WTC11 (cell line): ENCODE measurements around the gene IL27RA. TPM values are rescaled to one million over a fixed set of nuclear protein-coding genes. Genes with fewer than 3 reads are reported as not detected.

Experiments
- ATAC-seq: fragments of 200-7000 bp; cut with Tn5 transposase; 2 replicates; pipeline ENCODE4 v1.10.0; 2021; ENCODE audit warnings: mild to moderate bottlenecking, moderate library complexity
- CTCF ChIA-PET: fragments of 300-600 bp; sonication (Branson Sonifier 250); formaldehyde crosslinking; loops from one replicate; lab custom pipeline; 2021; ENCODE audit warnings: antibody characterized with exemption; lab: Charles Lee
- POLR2A ChIA-PET: fragments of 350-600 bp; sonication (Branson Sonifier 250); formaldehyde crosslinking; loops from one replicate; lab custom pipeline; 2021; ENCODE audit warnings: antibody characterized with exemption; lab: Charles Lee
- DNase-seq: peaks from one replicate; pipeline ENCODE4 v3.0.0; 2021; ENCODE audit warnings: low spot score
- H3K27ac Mint-ChIP-seq: 2 replicates; pipeline ENCODE4 v1.8.0; 2021; ENCODE audit warnings: mixed read lengths
- H3K27me3 Mint-ChIP-seq: 2 replicates; pipeline ENCODE4 v1.8.0; 2021; ENCODE audit warnings: low read depth, mild to moderate bottlenecking, moderate library complexity, mixed read lengths
- H3K36me3 Mint-ChIP-seq: 2 replicates; pipeline ENCODE4 v1.8.0; 2021; ENCODE audit warnings: mixed read lengths
- H3K4me1 Mint-ChIP-seq: 2 replicates; pipeline ENCODE4 v1.8.0; 2022; ENCODE audit warnings: mixed read lengths
- H3K4me3 Mint-ChIP-seq: 2 replicates; pipeline ENCODE4 v1.8.0; 2021; ENCODE audit warnings: mild to moderate bottlenecking, moderate library complexity, mixed read lengths
- H3K9me3 Mint-ChIP-seq: 2 replicates; pipeline ENCODE4 v1.8.0; 2021; ENCODE audit warnings: mixed read lengths
- CREM ChIP-seq: sonication (generic); formaldehyde crosslinking; IDR thresholded peaks from 2 replicates; pipeline ENCODE4 v1.8.1; 2022; ENCODE audit warnings: mild to moderate bottlenecking, missing genetic modification reagents, moderate library complexity
- E2F5 ChIP-seq: sonication (generic); formaldehyde crosslinking; IDR thresholded peaks from 2 replicates; pipeline ENCODE4 v1.8.1; 2022; ENCODE audit warnings: mild to moderate bottlenecking, moderate library complexity, missing genetic modification reagents
- ELF4 ChIP-seq: sonication (generic); formaldehyde crosslinking; IDR thresholded peaks from 2 replicates; pipeline ENCODE4 v1.8.1; 2022; ENCODE audit warnings: low read depth, mild to moderate bottlenecking, moderate library complexity, missing genetic modification reagents
- KAT7 ChIP-seq: sonication (generic); formaldehyde crosslinking; IDR thresholded peaks from 2 replicates; pipeline ENCODE4 v1.8.1; 2023; ENCODE audit warnings: missing genetic modification reagents, mild to moderate bottlenecking, borderline replicate concordance
- NFATC4 ChIP-seq: fragments of 250-450 bp; sonication (Bioruptor Pico); IDR thresholded peaks from 2 replicates; pipeline ENCODE4 v1.9.0; 2021; ENCODE audit warnings: mild to moderate bottlenecking
- RELA ChIP-seq: sonication (generic); formaldehyde crosslinking; IDR thresholded peaks from 2 replicates; pipeline ENCODE4 v1.8.1; 2022; ENCODE audit warnings: missing genetic modification reagents, mild to moderate bottlenecking, borderline replicate concordance
- SMAD4 ChIP-seq: sonication (generic); formaldehyde crosslinking; IDR thresholded peaks from 2 replicates; pipeline ENCODE4 v1.8.0; 2022; ENCODE audit warnings: mild to moderate bottlenecking, missing genetic modification reagents
- TEAD1 ChIP-seq: sonication (generic); formaldehyde crosslinking; IDR thresholded peaks from 2 replicates; pipeline ENCODE4 v1.8.0; 2022; ENCODE audit warnings: mild to moderate bottlenecking, missing genetic modification reagents
- ZNF121 ChIP-seq: sonication (generic); formaldehyde crosslinking; IDR thresholded peaks from 2 replicates; pipeline ENCODE4 v1.8.0; 2023; ENCODE audit warnings: missing genetic modification reagents
- ZNF138 ChIP-seq: sonication (generic); formaldehyde crosslinking; conservative IDR thresholded peaks from 2 replicates; pipeline ENCODE4 v1.8.1; 2022; ENCODE audit warnings: mild to moderate bottlenecking, moderate library complexity, missing genetic modification reagents
- total RNA-seq: library from RNA; stranded (reverse); gene quantifications from 3 replicates; pipeline ENCODE4 v1.2.3, GENCODE V29; 2021
- TF ChIP-seq, protein P1 (sequence below): sonication (generic); formaldehyde crosslinking; IDR thresholded peaks from 2 replicates; pipeline ENCODE4 v1.8.0; 2022; ENCODE audit warnings: mild to moderate bottlenecking, missing genetic modification reagents
- TF ChIP-seq, protein P2 (sequence below): fragments of 250-450 bp; sonication (Bioruptor Pico); IDR thresholded peaks from 2 replicates; pipeline ENCODE4 v1.9.0; 2021; ENCODE audit warnings: mild to moderate bottlenecking
- TF ChIP-seq, protein P3 (sequence below): fragments of 200-600 bp; IDR thresholded peaks from 2 replicates; pipeline ENCODE4 v1.8.0; 2022; ENCODE audit warnings: antibody characterized with exemption
- TF ChIP-seq, protein P4 (sequence below): sonication (generic); formaldehyde crosslinking; IDR thresholded peaks from 2 replicates; pipeline ENCODE4 v1.8.0; 2023; ENCODE audit warnings: missing genetic modification reagents
- TF ChIP-seq, protein P5 (sequence below): sonication (generic); formaldehyde crosslinking; IDR thresholded peaks from 2 replicates; pipeline ENCODE4 v1.8.1; 2023; ENCODE audit warnings: mild to moderate bottlenecking, moderate library complexity, missing genetic modification reagents
- TF ChIP-seq, protein P6 (sequence below): fragments of 250-450 bp; sonication (Bioruptor Pico); IDR thresholded peaks from 2 replicates; pipeline ENCODE4 v1.9.0; 2021; ENCODE audit warnings: mild to moderate bottlenecking
- TF ChIP-seq, protein P7 (sequence below): sonication (generic); formaldehyde crosslinking; IDR thresholded peaks from 2 replicates; pipeline ENCODE4 v1.8.0; 2023; ENCODE audit warnings: missing genetic modification reagents, mild to moderate bottlenecking, borderline replicate concordance

IL27RA gene
- total RNA-seq, 1 experiment from 2014 or later: 12.2 TPM

GRCh38 chr19:14015524-14016035 is 16.0 kb upstream of the IL27RA start (continued):
- TF ChIP-seq, protein P1, sequence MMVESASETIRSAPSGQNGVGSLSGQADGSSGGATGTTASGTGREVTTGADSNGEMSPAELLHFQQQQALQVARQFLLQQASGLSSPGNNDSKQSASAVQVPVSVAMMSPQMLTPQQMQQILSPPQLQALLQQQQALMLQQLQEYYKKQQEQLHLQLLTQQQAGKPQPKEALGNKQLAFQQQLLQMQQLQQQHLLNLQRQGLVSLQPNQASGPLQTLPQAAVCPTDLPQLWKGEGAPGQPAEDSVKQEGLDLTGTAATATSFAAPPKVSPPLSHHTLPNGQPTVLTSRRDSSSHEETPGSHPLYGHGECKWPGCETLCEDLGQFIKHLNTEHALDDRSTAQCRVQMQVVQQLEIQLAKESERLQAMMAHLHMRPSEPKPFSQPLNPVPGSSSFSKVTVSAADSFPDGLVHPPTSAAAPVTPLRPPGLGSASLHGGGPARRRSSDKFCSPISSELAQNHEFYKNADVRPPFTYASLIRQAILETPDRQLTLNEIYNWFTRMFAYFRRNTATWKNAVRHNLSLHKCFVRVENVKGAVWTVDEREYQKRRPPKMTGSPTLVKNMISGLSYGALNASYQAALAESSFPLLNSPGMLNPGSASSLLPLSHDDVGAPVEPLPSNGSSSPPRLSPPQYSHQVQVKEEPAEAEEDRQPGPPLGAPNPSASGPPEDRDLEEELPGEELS (CRISPR knock-in tag): no peak
- TF ChIP-seq SMAD4 (CRISPR knock-in tag) (no peak), RELA (CRISPR knock-in tag) (no peak), KAT7 (no peak)
- TF ChIP-seq, protein P2, sequence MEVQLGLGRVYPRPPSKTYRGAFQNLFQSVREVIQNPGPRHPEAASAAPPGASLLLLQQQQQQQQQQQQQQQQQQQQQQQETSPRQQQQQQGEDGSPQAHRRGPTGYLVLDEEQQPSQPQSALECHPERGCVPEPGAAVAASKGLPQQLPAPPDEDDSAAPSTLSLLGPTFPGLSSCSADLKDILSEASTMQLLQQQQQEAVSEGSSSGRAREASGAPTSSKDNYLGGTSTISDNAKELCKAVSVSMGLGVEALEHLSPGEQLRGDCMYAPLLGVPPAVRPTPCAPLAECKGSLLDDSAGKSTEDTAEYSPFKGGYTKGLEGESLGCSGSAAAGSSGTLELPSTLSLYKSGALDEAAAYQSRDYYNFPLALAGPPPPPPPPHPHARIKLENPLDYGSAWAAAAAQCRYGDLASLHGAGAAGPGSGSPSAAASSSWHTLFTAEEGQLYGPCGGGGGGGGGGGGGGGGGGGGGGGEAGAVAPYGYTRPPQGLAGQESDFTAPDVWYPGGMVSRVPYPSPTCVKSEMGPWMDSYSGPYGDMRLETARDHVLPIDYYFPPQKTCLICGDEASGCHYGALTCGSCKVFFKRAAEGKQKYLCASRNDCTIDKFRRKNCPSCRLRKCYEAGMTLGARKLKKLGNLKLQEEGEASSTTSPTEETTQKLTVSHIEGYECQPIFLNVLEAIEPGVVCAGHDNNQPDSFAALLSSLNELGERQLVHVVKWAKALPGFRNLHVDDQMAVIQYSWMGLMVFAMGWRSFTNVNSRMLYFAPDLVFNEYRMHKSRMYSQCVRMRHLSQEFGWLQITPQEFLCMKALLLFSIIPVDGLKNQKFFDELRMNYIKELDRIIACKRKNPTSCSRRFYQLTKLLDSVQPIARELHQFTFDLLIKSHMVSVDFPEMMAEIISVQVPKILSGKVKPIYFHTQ (CRISPR knock-in tag): no peak

DNA sequence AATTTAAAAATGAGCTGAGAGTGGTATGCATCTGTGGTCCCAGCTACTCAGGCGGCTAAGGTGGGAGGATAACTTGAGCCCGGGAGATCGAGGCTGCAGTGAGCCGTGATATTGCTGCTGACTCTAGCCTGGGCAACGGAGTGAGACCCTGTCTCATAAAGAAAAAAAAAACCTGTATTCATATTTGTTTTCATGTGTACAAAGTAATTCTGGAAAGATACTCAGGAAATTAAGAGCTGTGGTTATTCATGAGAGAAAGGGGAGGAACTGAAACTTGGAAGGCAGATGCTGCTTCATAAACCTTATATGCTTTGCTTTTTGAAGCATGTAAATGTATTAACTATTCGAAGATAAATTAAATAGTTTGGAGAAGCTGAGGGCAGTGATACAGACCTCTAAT is 12.5 kb upstream of the IL27RA start:
- no peak for TF ChIP-seq NFATC4 (CRISPR knock-in tag)
- no peak for TF ChIP-seq CREM (CRISPR knock-in tag)
- TF ChIP-seq ZNF138 (CRISPR knock-in tag): no peak
- TF ChIP-seq, protein P3, sequence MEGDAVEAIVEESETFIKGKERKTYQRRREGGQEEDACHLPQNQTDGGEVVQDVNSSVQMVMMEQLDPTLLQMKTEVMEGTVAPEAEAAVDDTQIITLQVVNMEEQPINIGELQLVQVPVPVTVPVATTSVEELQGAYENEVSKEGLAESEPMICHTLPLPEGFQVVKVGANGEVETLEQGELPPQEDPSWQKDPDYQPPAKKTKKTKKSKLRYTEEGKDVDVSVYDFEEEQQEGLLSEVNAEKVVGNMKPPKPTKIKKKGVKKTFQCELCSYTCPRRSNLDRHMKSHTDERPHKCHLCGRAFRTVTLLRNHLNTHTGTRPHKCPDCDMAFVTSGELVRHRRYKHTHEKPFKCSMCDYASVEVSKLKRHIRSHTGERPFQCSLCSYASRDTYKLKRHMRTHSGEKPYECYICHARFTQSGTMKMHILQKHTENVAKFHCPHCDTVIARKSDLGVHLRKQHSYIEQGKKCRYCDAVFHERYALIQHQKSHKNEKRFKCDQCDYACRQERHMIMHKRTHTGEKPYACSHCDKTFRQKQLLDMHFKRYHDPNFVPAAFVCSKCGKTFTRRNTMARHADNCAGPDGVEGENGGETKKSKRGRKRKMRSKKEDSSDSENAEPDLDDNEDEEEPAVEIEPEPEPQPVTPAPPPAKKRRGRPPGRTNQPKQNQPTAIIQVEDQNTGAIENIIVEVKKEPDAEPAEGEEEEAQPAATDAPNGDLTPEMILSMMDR: no peak
- no peak for TF ChIP-seq E2F5
- no peak for TF ChIP-seq ELF4 (CRISPR knock-in tag)
- TF ChIP-seq, protein P4, sequence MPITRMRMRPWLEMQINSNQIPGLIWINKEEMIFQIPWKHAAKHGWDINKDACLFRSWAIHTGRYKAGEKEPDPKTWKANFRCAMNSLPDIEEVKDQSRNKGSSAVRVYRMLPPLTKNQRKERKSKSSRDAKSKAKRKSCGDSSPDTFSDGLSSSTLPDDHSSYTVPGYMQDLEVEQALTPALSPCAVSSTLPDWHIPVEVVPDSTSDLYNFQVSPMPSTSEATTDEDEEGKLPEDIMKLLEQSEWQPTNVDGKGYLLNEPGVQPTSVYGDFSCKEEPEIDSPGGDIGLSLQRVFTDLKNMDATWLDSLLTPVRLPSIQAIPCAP: no peak
- TF ChIP-seq, protein P5, sequence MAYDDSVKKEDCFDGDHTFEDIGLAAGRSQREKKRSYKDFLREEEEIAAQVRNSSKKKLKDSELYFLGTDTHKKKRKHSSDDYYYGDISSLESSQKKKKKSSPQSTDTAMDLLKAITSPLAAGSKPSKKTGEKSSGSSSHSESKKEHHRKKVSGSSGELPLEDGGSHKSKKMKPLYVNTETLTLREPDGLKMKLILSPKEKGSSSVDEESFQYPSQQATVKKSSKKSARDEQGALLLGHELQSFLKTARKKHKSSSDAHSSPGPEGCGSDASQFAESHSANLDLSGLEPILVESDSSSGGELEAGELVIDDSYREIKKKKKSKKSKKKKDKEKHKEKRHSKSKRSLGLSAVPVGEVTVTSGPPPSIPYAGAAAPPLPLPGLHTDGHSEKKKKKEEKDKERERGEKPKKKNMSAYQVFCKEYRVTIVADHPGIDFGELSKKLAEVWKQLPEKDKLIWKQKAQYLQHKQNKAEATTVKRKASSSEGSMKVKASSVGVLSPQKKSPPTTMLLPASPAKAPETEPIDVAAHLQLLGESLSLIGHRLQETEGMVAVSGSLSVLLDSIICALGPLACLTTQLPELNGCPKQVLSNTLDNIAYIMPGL (CRISPR knock-in tag): no peak
- no peak for TF ChIP-seq TEAD1 (CRISPR knock-in tag)
- TF ChIP-seq ZNF121 (CRISPR knock-in tag): no peak
- TF ChIP-seq, protein P6, sequence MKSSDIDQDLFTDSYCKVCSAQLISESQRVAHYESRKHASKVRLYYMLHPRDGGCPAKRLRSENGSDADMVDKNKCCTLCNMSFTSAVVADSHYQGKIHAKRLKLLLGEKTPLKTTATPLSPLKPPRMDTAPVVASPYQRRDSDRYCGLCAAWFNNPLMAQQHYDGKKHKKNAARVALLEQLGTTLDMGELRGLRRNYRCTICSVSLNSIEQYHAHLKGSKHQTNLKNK (CRISPR knock-in tag): no peak
- TF ChIP-seq, protein P7, sequence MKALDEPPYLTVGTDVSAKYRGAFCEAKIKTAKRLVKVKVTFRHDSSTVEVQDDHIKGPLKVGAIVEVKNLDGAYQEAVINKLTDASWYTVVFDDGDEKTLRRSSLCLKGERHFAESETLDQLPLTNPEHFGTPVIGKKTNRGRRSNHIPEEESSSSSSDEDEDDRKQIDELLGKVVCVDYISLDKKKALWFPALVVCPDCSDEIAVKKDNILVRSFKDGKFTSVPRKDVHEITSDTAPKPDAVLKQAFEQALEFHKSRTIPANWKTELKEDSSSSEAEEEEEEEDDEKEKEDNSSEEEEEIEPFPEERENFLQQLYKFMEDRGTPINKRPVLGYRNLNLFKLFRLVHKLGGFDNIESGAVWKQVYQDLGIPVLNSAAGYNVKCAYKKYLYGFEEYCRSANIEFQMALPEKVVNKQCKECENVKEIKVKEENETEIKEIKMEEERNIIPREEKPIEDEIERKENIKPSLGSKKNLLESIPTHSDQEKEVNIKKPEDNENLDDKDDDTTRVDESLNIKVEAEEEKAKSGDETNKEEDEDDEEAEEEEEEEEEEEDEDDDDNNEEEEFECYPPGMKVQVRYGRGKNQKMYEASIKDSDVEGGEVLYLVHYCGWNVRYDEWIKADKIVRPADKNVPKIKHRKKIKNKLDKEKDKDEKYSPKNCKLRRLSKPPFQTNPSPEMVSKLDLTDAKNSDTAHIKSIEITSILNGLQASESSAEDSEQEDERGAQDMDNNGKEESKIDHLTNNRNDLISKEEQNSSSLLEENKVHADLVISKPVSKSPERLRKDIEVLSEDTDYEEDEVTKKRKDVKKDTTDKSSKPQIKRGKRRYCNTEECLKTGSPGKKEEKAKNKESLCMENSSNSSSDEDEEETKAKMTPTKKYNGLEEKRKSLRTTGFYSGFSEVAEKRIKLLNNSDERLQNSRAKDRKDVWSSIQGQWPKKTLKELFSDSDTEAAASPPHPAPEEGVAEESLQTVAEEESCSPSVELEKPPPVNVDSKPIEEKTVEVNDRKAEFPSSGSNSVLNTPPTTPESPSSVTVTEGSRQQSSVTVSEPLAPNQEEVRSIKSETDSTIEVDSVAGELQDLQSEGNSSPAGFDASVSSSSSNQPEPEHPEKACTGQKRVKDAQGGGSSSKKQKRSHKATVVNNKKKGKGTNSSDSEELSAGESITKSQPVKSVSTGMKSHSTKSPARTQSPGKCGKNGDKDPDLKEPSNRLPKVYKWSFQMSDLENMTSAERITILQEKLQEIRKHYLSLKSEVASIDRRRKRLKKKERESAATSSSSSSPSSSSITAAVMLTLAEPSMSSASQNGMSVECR (CRISPR knock-in tag): no peak
- TF ChIP-seq, all 79 proteins: peak for 0
- no peak overlapping the region for H3K27ac Mint-ChIP-seq
- no peak for ATAC-seq
- no peaks in the 10 kb centered on the region for H3K36me3 Mint-ChIP-seq
- ChIA-PET POLR2A (interaction anchor here (0.6 to 0.7 kb wide), 4 partner anchors 9 to 216 kb away, joined by 3 read pairs; no protein-coding TSS in a partner anchor), CTCF (interaction anchor here (0.6 to 2.5 kb wide), 8 partner anchors 12 to 66 kb away, joined by 3 to 9 read pairs (median 5); partner anchors contain the start of genes IL27RA, MISP3 and RFX1)
- H3K9me3 Mint-ChIP-seq: no peaks in the 10 kb centered on the region
- peaks cover 5% of the 10 kb centered on the region for H3K4me1 Mint-ChIP-seq
- DNase-seq: no peak
- H3K27me3 Mint-ChIP-seq: no peaks in the 10 kb centered on the region
- H3K4me3 Mint-ChIP-seq: no peak overlapping the region
